Astrocyte (in vitro differentiated cells and primary cell): Measurements from ENCODE around the gene BMPER. TPM values are rescaled to one million over a fixed set of nuclear protein-coding genes. Genes with fewer than 3 reads are reported as not detected.

ENCODE experiments used
- DNase-seq: peaks from one replicate; pipeline ENCODE4 v3.0.0-alpha.2; 2010; ENCODE audit warnings: low read depth
- FAIRE-seq: peaks from 2 replicates; lab custom pipeline; 2011; peaks lifted over from hg19 to GRCh38; lab: Jason Lieb, UNC
- H2AFZ ChIP-seq: 2 replicates; pipeline ENCODE4 v1.6.0; 2012; ENCODE audit warnings: low read depth, low read length, inconsistent platforms
- H3K27ac ChIP-seq: 2 replicates; pipeline ENCODE4 v1.5.1; 2011; ENCODE audit warnings: low read depth, low read length, inconsistent platforms
- H3K27me3 ChIP-seq: 2 replicates; pipeline ENCODE4 v1.6.0; 2011; ENCODE audit warnings: low read length, inconsistent platforms; ENCODE audit not compliant: insufficient read depth
- H3K36me3 ChIP-seq: 2 replicates; pipeline ENCODE4 v1.5.1; 2011; ENCODE audit warnings: low read length, inconsistent platforms; ENCODE audit not compliant: insufficient read depth
- H3K4me1 ChIP-seq: 2 replicates; pipeline ENCODE4 v1.5.1; 2011; ENCODE audit warnings: low read length, inconsistent platforms; ENCODE audit not compliant: insufficient read depth
- H3K4me2 ChIP-seq: 2 replicates; pipeline ENCODE4 v1.6.0; 2012; ENCODE audit warnings: low read length, inconsistent platforms
- H3K4me3 ChIP-seq: 2 replicates; pipeline ENCODE4 v1.5.1; 2011; ENCODE audit warnings: low read depth, mild to moderate bottlenecking, low read length, inconsistent platforms; ENCODE audit not compliant: insufficient read depth
- H3K79me2 ChIP-seq: 2 replicates; pipeline ENCODE4 v1.6.0; 2012; ENCODE audit warnings: mild to moderate bottlenecking, low read length, inconsistent platforms; ENCODE audit not compliant: insufficient read depth
- H3K9ac ChIP-seq: 2 replicates; pipeline ENCODE4 v1.6.0; 2012; ENCODE audit warnings: mild to moderate bottlenecking, low read length, inconsistent platforms
- H3K9me3 ChIP-seq: 2 replicates; pipeline ENCODE4 v1.5.1; 2012; ENCODE audit warnings: low read depth, mild to moderate bottlenecking, low read length, inconsistent platforms; ENCODE audit not compliant: insufficient read depth
- H4K20me1 ChIP-seq: 2 replicates; pipeline ENCODE4 v1.6.0; 2012; ENCODE audit warnings: low read length, inconsistent platforms; ENCODE audit not compliant: insufficient read depth
- H3K27ac Mint-ChIP-seq: one replicate; pipeline ENCODE4 v1.8.0; 2021; ENCODE audit warnings: mild to moderate bottlenecking, mixed read lengths; ENCODE audit not compliant: unreplicated experiment
- H3K27me3 Mint-ChIP-seq: one replicate; pipeline ENCODE4 v1.8.0; 2021; ENCODE audit warnings: low read depth, mixed read lengths; ENCODE audit not compliant: unreplicated experiment
- H3K36me3 Mint-ChIP-seq: one replicate; pipeline ENCODE4 v1.8.0; 2021; ENCODE audit warnings: low read depth, mixed read lengths; ENCODE audit not compliant: unreplicated experiment
- H3K4me1 Mint-ChIP-seq: one replicate; pipeline ENCODE4 v1.8.0; 2021; ENCODE audit warnings: low read depth, mixed read lengths; ENCODE audit not compliant: unreplicated experiment
- H3K4me3 Mint-ChIP-seq: one replicate; pipeline ENCODE4 v1.8.0; 2021; ENCODE audit warnings: mild to moderate bottlenecking, moderate library complexity, mixed read lengths; ENCODE audit not compliant: unreplicated experiment
- H3K9me3 Mint-ChIP-seq: one replicate; pipeline ENCODE4 v1.8.0; 2021; ENCODE audit warnings: mild to moderate bottlenecking, mixed read lengths; ENCODE audit not compliant: unreplicated experiment
- CTCF ChIP-seq: IDR thresholded peaks from 2 replicates; pipeline ENCODE4 v1.5.1; 2011; ENCODE audit warnings: low read depth, mild to moderate bottlenecking, inconsistent platforms, low read length, moderate library complexity; ENCODE audit not compliant: insufficient read depth
- EZH2 ChIP-seq: IDR thresholded peaks from 2 replicates; pipeline ENCODE4 v1.6.1; 2012; ENCODE audit warnings: mild to moderate bottlenecking, low read length, inconsistent platforms; ENCODE audit not compliant: insufficient read depth
- total RNA-seq: library from RNA; stranded (reverse); gene quantifications from 2 replicates; pipeline ENCODE4 v1.2.1, GENCODE V29; 2021

Gene BMPER
- total RNA-seq, 1 donor from 2014 or later, result 4.4 TPM

GRCh38 chr7:33979807-33980355 lies 74.5 kb downstream of the BMPER start:
- H3K36me3 ChIP-seq, result no peaks in the 10 kb centered on the region
- DNase-seq, result peak; percentile 92
- Mint-ChIP-seq H3K27me3 (no peaks in the 10 kb centered on the region), H3K4me1 (peaks cover 32% of the 10 kb centered on the region), H3K9me3 (peaks cover 3% of the 10 kb centered on the region), H3K4me3 (no peak overlapping the region), H3K27ac (peak overlapping the region; percentile 96), H3K36me3 (no peaks in the 10 kb centered on the region)
- no peaks in the 10 kb centered on the region for H4K20me1 ChIP-seq
- H3K9ac ChIP-seq, result peak overlapping the region; percentile 55
- H3K4me1 ChIP-seq, result peaks cover 29% of the 10 kb centered on the region
- no peaks in the 10 kb centered on the region for H3K27me3 ChIP-seq
- TF ChIP-seq EZH2, result no peak
- TF ChIP-seq CTCF, result no peak
- no peaks in the 10 kb centered on the region for H3K79me2 ChIP-seq
- H3K27ac ChIP-seq, result peak overlapping the region; percentile 82
- H3K4me2 ChIP-seq, result peak overlapping the region; percentile 67
- H3K4me3 ChIP-seq, result peak overlapping the region; percentile 20
- peak; percentile 100 for FAIRE-seq
- no peaks in the 10 kb centered on the region for H3K9me3 ChIP-seq
- H2AFZ ChIP-seq, result peak overlapping the region; percentile 14

- H3K4me3 ChIP-seq, result no peak overlapping the region
- Mint-ChIP-seq H3K27ac (peak overlapping the region; percentile 96), H3K36me3 (no peaks in the 10 kb centered on the region), H3K4me3 (peak overlapping the region; percentile 67), H3K4me1 (peaks cover 35% of the 10 kb centered on the region), H3K27me3 (no peaks in the 10 kb centered on the region), H3K9me3 (peaks cover 3% of the 10 kb centered on the region)
- peaks cover 33% of the 10 kb centered on the region for H3K4me1 ChIP-seq
- FAIRE-seq, result no peak
- no peaks in the 10 kb centered on the region for H3K79me2 ChIP-seq
- H3K9me3 ChIP-seq, result no peaks in the 10 kb centered on the region
- no peaks in the 10 kb centered on the region for H3K27me3 ChIP-seq
- no peak for DNase-seq
- H4K20me1 ChIP-seq, result no peaks in the 10 kb centered on the region
- peak overlapping the region; percentile 55 for H3K9ac ChIP-seq
- TF ChIP-seq EZH2 (no peak), CTCF (no peak)
- H3K27ac ChIP-seq, result peak overlapping the region; percentile 82
- peak overlapping the region; percentile 67 for H3K4me2 ChIP-seq
- H3K36me3 ChIP-seq, result no peaks in the 10 kb centered on the region
- H2AFZ ChIP-seq, result no peak overlapping the region
Observed at GRCh38 chr7:33981226-33981625, 75.9 kb downstream of the BMPER start.

GRCh38 chr7:33981671-33982424 lies 76.5 kb downstream of the BMPER start:
- H3K4me3 ChIP-seq, result no peak overlapping the region
- no peaks in the 10 kb centered on the region for H3K36me3 Mint-ChIP-seq
- H3K27me3 Mint-ChIP-seq, result no peaks in the 10 kb centered on the region
- TF ChIP-seq EZH2, result no peak
- peak overlapping the region; percentile 82 for H3K27ac ChIP-seq
- no peak overlapping the region for H3K4me3 Mint-ChIP-seq
- H3K4me1 Mint-ChIP-seq, result peaks cover 42% of the 10 kb centered on the region
- H3K79me2 ChIP-seq, result no peaks in the 10 kb centered on the region
- no peaks in the 10 kb centered on the region for H3K9me3 ChIP-seq
- no peak overlapping the region for H3K9ac ChIP-seq
- peaks cover 39% of the 10 kb centered on the region for H3K4me1 ChIP-seq
- no peaks in the 10 kb centered on the region for H3K27me3 ChIP-seq
- no peak overlapping the region for H2AFZ ChIP-seq
- H3K36me3 ChIP-seq, result no peaks in the 10 kb centered on the region
- FAIRE-seq (peak; percentile 73), DNase-seq (no peak)
- peaks cover 3% of the 10 kb centered on the region for H3K9me3 Mint-ChIP-seq
- H3K4me2 ChIP-seq, result peak overlapping the region; percentile 3
- no peaks in the 10 kb centered on the region for H4K20me1 ChIP-seq
- H3K27ac Mint-ChIP-seq, result peak overlapping the region; percentile 96
